Inferior parietal cortex (tissue), 1 donor: Measurements from ENCODE around the gene FGG.
A peak's percentile ranks its signal among the peaks of the same experiment; 100 is the strongest.

ENCODE experiments used
- DNase-seq: peaks from one replicate; pipeline ENCODE4 v3.0.0-alpha.2; 2016; ENCODE audit errors: extremely low spot score

Gene FGG

DNA sequence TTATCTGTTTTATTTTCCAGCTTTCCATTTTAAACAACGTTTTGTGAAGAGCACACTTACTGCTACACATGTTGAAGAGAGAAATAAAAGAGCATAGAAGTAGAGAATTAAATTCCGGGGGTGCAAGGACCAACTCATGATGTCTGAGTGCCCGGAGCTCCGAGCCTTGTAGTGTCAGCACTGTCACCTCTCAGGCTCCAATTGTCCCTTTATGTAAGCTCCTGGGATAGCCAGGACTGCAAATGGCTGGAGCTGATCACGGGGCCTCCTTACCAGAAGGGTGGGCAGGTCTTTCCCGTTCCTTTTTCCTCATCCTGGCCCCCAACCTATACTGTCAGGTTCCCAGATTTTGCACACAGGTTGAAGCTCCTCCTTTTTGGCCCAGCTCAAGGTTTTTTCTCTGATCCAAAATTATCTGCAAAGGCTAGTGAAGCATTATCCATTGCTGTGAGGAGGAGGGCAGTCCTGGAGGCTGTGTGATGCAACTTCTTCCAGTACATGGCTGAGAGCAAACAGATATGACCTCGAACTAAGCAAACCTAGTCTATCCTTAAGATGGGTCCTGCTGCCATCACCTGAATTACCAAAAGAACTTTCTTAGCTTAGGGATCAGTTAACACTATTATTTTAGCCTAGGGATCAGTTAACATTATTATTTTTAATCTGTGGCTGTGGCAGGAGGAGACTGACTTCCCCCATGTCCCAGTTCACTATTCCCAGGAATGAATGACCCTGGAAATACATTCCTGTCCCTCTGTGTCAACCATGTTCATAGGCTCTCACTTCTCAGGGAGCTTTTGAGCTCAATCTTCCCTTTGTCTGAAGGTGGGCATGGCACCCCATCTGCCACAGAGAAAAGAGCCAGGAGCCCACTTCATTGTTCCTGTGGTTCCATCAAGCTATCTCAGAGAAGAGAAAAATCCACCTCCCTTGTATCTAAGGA is at the start of gene FGG:
FGG (minus strand) TSS at position 185 of the 943 bp plus-strand sequence; CDS start at position 138, 47 bp downstream.
- DNase-seq, result no peak

DNA sequence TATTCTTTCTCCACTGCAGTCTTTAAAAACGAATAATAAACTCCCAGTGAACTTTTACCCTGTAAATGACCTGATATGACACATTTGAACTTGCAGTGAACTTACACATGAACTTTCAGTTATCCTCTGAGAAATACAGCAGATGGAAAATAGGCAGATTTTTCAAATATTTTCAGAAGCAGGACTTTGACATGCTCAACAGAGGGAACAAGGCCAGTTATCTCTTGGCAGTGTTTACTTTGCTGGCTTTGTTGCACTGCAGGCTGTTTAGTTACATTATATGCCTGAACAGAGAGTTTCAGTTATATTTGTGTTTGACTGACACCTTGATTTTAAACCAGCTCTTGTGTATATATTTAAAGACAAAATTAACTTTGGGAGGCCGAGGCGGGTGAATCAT is 47.6 kb upstream of the FGG start:
- no peak for DNase-seq

DNA sequence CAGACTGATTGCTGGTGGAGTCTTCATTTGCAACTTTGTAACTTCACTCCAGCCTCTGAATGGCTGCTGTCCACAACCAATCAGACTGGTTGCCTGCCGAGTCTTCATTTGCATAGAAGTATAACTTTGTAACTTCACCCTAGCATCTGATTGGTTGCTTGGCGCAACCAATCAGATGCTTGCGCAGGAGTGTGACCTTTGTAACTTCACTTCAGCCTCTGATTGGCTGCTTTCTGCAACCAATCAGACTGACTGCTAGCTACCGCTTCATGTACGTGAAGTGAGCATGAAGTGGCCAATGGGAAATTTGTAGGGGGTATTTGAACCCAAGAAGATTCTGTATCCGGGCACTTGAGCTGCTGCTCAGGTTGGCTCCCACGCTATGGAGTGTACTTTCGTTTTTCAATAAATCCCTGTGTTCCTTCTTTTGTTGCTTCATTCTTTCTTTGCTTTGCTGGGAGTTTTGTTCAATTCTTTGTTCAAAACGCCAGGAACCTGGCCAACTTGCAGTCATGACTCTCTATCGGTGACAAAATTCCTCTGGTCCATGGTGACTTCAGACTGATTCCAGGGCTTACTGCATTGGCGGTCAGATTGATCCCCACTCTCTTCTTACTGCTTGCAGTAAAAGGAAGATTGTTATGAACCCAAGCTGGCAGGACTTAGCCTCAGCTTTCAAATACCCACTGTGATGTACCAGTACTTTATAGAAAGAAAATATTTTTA is 46.4 kb upstream of the FGG start:
- DNase-seq, result no peak

DNA sequence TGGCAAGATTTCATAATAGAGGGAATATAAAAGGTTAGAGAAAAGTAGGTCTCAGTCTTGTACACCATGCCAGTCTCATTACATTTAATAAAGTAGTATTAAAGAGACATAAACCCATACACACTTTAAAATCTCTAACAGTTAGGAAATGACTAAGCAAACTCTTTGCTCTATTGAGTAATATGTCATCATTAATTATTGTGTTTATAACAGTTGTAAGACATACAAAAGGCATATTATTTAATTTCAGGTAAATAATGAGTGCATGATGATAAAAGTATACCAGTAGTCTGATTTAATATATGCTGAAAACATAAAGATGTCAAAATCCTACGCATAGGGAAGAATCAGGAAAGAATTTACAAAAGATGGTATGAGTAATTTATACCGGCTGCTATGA is 31.0 kb upstream of the FGG start:
- no peak for DNase-seq

DNA sequence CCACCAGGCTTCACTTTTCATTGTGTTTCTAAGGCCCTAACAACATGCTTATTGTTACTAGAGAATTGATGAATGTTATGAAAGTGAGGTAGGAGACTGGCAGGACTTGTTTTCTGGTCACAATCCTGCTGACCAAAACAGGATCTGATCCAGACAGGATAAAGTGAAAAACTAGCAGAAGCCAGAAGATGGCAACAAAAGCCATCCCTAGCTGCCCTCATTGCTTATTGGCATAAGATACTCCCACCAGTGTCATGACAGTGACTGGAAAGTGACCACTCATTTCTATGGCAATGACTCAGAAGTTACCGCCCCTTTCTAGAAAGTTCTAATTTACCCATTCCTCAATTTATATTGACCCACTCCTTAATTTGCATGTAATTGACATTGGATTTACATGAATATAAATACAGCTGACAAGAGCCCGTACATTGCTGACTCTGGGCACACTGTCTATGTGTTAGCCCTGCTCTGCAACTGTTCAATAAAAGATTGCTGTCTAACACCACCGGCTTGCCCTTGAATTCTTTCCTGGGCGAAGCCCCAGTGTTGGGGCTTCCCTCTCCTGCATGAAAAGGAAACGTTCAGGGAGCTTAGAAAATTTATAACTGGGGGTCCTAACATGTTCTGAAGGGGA is 30.0 kb upstream of the FGG start:
- no peak for DNase-seq

DNA sequence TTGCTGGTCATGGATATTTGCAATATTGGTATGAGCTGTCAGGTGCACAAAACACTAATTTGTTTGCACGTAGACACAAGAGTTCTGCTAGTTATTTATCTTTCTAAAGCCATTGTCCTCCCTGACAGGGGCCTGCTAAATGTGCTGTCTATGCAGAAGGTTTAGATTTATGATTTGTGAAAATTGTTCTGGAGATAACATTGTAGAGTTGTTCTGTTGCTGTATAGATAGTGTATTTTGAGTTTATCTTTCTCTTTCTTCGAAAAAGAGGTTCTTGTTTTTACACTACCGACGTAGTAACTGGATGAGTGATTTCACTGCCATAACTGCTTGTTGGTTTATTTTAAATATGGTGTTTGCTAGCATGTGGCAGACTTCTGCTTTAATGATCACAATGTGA is 28.5 kb upstream of the FGG start:
- no peak for DNase-seq

DNA sequence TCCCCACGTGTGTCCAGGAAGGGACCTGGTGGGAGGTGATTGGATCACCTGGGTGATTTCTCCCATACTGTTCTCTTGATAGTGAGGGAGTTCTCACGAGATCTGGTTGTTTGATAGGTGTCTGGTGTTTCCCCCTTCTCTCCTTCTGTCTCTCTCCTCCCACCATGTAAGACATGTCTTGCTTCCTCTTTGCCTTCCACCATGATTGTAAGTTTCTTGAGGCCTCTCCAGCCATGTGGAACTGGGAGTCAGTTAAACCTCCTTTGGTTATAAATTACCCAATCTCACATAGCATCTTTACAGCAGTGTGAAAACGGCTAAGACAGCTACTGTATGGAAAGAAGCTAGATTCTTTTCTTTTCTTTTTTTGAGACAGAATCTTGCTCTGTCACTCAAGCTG is 21.6 kb upstream of the FGG start:
- no peak for DNase-seq

DNA sequence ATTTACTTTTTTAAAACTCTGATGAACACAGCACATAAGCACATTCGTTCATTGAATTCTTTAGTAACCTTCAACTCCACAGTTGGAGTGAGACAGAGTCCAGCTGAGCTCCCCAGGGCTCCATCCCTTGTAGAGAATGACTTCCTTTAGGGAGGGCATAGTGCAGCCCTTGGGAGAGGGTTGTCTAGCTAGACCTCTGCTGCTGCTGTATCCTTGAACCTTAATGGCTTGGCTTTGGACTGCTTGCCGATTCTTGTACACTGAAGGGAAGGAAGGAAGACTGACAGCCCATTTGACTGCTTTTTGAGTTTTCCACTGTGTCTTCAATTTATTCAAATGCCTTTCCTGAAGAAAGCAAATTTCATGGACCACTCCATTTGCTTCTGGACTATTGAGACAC is 19.4 kb upstream of the FGG start:
- DNase-seq, result no peak

DNA sequence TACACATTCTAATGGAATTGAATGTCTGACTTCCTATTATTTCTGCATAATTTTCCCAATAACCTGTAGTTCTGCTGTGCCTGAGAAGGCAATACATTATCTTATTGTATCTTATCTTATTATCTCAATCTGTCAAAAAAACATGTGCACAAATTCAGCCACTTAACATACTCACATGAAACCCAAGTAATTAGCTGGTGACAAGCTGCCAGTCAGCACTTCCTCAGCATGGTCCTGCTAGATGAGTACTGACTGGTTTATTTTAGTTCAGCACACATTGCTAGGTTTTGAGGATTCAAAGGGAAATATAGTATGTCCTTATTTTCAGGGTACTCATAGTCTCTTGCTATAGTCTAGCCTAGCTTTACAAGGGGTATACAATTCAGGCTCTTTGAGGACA is 17.9 kb upstream of the FGG start:
- DNase-seq, result no peak

DNA sequence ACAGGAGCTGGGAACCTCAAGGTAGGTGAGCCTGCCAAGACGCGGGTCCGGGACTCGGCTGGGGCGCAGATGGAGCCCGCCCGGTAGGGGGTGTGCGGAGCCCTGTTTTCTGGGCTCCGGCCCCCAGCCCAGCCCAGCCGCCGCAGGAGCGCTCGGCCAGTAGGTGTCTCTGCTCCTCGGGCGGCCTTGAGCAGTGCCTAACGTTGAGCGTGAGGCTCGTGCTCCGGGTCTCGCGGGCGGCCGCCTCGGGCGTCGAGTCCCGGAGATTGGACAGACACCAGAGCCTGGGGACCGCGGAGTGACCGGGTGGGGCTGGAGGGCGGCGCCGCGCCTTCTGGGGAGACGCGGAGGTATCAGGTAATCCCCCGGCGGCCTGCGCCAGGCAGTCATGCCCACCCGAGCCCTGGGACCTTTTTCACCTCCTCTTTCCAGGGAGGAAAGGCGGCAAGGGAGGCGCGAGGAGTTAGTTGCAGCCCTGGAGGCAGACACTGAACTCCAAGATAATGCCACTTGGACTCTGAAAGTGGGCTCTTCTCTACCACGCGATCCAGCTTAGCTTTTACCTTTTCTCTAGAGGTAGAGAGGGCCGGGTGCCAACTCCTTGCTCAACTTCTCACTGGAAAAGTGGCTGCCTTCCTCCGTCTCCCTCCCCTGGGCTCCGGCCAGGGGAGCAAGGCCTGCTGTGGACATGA is 14.5 kb upstream of the FGG start:
- peak; percentile 22 for DNase-seq

DNA sequence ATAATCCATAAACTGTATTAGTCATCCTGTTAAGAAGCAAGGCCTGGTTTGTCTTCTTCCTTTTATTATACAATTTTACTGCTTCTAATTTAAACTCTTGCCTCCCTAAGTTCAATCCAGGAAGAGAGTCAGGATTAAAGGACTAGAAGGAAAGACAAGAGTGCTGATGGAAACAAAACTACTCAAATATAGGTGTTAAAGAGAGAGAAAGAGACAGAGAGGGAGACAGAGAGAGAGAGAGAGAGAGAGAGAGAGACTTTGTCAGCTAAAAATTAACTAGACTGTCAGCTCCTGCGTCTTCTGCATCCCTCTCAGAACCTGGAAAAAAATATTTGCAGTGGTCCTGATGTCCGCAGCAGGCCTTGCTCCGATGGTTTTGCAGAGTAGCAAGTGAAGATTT is 13.5 kb upstream of the FGG start:
- no peak for DNase-seq

DNA sequence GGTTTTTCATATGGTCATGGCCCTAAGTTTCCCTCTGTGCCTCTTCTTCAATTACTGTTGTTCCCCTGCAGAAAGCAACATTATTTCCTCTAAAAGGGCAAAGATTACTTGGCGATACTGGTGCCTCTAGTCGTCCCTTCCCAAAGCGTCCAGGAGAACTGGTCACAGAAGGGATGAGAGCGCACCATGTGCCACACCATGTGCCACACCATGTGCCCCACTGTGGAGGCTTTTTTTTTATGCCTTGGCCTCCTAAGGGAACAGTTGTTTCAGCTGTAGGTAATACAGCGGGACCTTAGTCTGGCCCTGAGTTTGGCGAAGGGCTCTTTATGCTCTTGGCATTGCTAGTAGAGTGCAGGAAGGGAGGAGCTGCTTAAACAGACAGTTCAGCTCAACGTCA is 11.5 kb upstream of the FGG start:
- DNase-seq, result no peak

DNA sequence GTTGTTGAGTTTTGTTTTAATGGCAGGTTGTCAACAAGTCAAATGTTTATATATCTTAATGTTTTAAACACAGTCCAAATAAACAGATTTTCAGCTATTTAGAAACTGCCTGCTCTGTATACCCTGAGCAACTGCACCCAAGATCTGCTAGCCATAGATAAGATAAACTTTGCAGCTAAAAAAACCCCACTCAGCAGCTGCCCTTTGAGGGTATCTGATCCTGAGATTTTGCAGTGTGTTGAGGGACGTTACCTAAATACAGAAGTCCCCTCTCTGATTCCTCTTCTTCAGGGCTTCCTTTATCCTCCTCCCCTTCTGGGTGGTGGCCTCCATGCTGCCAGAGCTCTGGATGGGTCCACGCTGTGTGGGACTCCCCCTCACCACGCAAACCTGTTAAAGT is 11.0 kb upstream of the FGG start:
- no peak for DNase-seq

DNA sequence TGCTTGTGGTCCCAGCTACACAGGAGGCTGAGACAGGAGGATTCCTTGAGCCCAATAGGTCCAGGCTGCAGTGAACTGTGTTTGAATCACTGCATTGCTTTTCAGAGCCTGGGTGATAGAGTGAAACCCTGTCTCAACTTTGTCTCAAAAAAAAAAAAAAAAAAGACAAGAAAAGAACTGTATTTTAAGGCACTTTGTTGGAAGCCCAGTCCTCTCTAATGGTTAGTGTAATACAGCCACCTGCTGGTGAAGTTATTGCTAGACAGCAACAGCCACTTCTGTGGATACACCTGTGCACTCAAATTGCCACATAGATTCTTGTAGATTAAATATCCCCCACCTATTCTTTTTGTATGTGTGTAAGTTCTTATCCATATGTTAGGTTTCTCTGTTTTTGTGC is 10.1 kb upstream of the FGG start:
- DNase-seq, result peak; percentile 63

DNA sequence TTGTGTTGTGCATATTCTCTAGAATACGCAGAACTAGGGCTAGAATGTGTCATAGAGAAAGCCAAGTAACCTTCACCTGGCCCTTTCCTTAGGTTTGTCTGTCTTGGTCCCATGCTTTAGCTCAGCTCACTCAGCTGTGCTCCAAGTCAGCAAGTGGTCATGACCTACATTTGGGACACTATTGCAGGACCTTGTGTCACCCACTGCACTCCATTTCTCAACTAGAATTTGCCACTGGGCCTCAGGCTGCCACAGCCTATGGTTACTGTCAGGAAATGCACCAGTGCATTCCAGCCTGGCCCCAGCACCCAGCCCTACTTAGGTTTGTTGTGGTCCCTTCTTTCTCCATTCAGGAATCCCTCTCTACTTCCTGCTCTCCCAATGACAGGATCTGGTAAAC is 7.7 kb upstream of the FGG start:
- DNase-seq, result no peak

DNA sequence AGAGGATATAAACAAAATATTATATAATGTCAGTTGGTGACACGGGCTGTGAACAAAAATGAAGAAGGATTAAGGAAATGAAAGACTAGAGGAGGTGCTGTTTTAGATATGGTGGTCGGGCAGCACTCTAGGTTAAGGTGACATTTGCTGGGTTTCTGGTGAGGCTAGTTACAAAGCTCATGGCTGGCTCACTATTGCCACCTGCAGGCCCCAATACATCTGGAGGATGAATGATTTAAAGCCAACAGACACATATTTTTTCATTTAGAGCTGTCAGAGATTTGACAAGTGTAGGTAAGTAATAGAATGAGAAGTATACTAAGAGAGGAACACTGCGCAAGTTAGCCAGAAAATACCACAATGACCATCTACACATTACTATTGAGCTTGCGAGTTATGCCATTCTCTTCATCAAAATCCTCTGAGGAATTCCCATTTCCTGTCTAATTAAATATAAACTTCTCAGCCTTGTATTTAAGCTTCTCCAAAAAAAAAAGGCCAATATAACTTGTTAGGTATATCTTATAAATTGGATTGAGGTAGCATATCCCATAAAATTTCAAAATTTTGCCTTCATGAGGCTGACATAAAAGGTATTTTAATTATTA is 6.4 kb upstream of the FGG start:
- peak; percentile 76 for DNase-seq

DNA sequence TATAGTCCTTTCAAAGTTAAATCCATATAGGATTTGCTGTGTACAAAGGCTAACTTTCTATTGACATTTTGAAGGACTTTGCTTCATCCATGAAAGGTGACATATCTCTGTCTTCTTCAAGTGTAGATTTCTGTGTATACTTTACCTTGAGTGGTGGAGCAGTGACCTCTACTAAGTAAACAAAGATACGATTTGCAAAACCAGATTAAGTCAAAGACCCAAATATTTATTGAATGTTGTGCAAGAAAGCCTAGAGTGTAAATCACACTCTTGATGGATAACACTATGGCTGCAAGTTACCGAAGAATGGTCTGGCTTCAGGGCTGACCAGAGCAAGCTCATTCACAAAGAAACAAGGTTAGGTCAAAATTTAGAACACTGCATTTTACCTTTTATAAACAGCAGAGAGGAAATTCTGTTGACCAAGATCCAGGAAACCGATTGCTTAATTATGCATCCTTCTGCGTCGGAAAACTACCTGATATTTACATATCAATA is 5.4 kb upstream of the FGG start:
- DNase-seq, result no peak

DNA sequence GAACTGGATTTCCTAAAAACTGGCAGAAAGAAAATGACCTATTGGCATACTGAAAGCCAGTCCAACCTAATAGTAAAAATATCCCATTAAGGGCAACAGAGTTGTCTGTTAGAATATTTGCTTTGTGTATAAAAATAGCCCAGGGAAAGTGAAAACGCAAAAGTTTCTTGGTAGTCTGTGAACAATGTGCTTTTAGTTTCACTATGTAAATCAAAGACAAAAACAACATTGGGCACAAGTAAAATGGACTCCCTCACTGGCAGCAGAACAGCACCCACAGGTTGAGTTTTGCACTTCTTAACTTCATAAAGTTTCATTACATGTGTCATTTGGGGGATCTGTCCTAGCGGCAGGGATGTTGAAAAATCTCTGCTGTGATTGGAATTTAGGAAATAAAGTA is 4.3 kb upstream of the FGG start:
- DNase-seq, result no peak

DNA sequence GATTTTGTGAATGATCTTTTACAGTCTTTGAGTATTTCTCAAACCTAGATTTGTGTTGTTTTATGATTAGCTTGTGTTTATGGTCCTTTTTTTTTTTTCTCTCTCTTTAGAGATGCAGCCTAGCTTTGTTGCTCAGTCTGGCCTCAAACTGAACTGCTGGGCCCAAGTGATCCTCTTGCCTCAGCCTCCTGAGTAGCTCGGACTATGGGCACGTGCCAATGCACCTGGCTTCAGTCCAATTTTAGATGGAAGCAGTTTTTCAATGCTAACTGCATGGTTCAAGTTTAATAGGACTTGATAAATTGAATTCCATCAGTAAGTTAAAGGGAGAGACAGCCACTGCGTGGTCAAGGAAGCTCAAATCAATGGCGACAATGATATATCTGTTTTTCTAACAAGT is 3.8 kb upstream of the FGG start:
- DNase-seq, result no peak

DNA sequence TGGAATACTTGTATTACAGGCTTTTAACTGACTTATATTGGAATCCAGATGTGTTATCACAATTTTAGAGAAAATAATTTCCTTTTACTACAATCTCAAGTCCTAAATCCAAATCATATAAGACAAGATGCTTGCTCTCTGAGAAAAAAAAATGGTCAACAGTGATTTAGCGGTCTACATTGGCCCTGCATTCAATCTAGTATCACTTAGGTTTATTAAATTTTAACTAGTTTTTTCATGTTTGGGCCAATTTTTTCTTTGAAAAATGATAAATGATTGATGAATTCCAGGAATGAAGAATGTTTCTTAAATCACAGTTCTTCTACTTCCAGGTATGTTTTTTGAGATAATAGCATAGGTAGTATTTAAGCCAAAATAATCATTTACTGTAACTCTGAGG is 2.8 kb upstream of the FGG start:
- no peak for DNase-seq

DNA sequence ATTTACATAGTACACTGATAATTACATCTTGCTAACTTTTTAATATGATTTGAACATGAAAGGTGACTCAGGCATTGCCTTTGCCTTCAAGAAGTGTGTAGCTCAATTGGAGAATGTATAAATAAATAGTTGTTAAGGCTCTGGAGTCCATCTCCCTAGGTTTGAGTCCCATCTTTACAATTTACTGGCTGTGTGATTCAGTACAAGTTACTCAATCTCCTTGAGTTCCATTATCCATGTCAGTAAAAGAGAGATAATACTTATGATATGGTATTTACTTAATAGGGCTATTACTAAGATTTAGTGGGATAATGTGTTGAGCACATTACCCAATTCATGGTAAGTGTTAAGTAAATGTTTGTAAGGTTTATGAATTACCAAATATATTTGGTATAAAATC is 1.9 kb upstream of the FGG start:
- DNase-seq, result no peak

DNA sequence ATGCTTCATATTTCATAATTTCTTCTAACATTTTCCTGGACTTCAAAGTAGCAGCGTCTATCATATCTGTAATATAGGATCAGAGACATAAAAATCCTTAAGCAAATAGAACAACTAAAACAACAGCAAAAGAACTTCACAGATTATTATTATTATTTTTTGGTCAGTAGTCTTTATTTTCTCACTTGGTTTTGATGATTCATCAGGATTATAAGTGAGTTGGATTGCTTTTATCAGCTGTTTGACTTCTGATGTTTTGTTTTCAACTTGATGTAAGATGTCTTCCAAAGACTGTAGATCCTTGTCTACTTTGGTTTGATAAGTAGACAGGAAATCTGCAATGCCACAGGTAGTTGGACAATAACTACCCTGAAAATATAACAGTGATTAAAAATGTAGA is 623 bp downstream of the FGG start:
- no peak for DNase-seq
